ENCODE results near the gene KDSR. TPM values are rescaled to one million over a fixed set of nuclear protein-coding genes. Genes with fewer than 3 reads are reported as not detected.

Gene KDSR
- total RNA-seq, 1 experiment from 2014 or later = 29.8 TPM

DNA sequence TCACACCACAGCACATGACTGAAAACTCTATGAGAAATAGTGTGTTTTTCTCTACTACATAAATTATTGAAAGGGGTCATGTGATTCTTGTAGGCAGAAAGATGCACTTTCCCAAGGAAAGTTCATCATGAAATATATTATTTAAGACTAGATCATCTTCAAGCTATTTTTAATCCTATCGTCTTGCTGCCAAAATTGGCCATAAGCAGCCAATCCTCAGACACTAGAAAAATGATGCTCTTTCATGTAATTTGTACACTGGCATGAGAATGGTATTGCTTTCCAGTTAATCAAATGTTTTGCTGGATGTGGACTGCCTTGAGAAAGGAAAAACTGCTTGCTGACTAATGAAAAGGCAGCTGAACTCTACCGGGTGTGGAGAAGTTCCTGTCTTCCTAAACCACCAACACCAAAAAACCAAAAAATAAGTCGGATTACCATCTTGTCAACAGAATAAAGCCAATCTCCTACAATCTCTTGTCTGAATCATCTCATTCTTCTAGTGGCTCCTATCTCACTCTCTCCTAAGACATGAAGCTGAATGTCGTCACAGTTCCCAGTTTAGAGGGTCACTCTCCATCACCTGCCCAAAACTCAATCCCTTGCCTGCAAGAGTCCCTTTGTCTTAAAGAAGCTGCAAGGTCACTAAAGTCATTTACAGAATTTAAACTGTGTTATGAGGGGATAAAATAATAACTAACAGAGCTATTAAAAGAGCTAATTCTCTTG lies 52.8 kb downstream of the KDSR start:
- Histone ChIP-seq H3K27me3 (ENCODE audit: control insufficient read depth, insufficient read depth, low read length) (peaks cover 26% of the 10 kb centered on the region), H3K4me3 (ENCODE audit: low read depth in 2 of 2, low read length in 2 of 2) (no peak overlapping the region), H3K9me3 (ENCODE audit: control insufficient read depth, insufficient read depth, low read depth, low read length) (no peaks in the 10 kb centered on the region), H3K36me3 (ENCODE audit: control insufficient read depth, insufficient read depth, low read length) (peaks cover 2% of the 10 kb centered on the region; the same call in 1 of the 2 replicates), H3K27ac (ENCODE audit: low read length) (no peak overlapping the region), H3K4me1 (ENCODE audit: control insufficient read depth, insufficient read depth, low read length) (no peaks in the 10 kb centered on the region; the same call in 1 of the 2 replicates)
- ATAC-seq (no peak), DNase-seq (ENCODE audit: low read depth, low spot score) (no peak)
- intact Hi-C loops (cut with micrococcal nuclease; ENCODE audit: unreplicated experiment) (no loop called here), in situ Hi-C loops (cut with HindIII; ENCODE audit: low pct_unique_long_range_greater_than_20kb, low sequenced_read_pairs) (no loop called here)
- BruUV-seq (replicated peaks) = no TSS peak
- TF ChIP-seq TCF7L2 (IDR thresholded peaks at IDR 0.05; ENCODE audit: low read depth, low read length) (no peak), POLR2AphosphoS5 (IDR thresholded peaks at IDR 0.05; ENCODE audit: low read depth, low read length) (no peak), SIN3A (IDR thresholded peaks at IDR 0.05; ENCODE audit: borderline replicate concordance, insufficient read depth, low read depth, low read length) (no peak)
- TF ChIP-seq, protein P1, sequence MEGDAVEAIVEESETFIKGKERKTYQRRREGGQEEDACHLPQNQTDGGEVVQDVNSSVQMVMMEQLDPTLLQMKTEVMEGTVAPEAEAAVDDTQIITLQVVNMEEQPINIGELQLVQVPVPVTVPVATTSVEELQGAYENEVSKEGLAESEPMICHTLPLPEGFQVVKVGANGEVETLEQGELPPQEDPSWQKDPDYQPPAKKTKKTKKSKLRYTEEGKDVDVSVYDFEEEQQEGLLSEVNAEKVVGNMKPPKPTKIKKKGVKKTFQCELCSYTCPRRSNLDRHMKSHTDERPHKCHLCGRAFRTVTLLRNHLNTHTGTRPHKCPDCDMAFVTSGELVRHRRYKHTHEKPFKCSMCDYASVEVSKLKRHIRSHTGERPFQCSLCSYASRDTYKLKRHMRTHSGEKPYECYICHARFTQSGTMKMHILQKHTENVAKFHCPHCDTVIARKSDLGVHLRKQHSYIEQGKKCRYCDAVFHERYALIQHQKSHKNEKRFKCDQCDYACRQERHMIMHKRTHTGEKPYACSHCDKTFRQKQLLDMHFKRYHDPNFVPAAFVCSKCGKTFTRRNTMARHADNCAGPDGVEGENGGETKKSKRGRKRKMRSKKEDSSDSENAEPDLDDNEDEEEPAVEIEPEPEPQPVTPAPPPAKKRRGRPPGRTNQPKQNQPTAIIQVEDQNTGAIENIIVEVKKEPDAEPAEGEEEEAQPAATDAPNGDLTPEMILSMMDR (IDR thresholded peaks at IDR 0.05) = no peak
- TF ChIP-seq, protein P2, sequence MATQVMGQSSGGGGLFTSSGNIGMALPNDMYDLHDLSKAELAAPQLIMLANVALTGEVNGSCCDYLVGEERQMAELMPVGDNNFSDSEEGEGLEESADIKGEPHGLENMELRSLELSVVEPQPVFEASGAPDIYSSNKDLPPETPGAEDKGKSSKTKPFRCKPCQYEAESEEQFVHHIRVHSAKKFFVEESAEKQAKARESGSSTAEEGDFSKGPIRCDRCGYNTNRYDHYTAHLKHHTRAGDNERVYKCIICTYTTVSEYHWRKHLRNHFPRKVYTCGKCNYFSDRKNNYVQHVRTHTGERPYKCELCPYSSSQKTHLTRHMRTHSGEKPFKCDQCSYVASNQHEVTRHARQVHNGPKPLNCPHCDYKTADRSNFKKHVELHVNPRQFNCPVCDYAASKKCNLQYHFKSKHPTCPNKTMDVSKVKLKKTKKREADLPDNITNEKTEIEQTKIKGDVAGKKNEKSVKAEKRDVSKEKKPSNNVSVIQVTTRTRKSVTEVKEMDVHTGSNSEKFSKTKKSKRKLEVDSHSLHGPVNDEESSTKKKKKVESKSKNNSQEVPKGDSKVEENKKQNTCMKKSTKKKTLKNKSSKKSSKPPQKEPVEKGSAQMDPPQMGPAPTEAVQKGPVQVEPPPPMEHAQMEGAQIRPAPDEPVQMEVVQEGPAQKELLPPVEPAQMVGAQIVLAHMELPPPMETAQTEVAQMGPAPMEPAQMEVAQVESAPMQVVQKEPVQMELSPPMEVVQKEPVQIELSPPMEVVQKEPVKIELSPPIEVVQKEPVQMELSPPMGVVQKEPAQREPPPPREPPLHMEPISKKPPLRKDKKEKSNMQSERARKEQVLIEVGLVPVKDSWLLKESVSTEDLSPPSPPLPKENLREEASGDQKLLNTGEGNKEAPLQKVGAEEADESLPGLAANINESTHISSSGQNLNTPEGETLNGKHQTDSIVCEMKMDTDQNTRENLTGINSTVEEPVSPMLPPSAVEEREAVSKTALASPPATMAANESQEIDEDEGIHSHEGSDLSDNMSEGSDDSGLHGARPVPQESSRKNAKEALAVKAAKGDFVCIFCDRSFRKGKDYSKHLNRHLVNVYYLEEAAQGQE (IDR thresholded peaks at IDR 0.05; ENCODE audit: insufficient read depth in 1 of 2, low read depth in 2 of 2, low read length in 1 of 2) = no peak
- ChIA-PET CTCF (no interaction called here), POLR2A (interaction anchor here (0.5 kb wide), 1 partner anchor 127 kb away, joined by 6 read pairs; no protein-coding TSS in a partner anchor)

DNA sequence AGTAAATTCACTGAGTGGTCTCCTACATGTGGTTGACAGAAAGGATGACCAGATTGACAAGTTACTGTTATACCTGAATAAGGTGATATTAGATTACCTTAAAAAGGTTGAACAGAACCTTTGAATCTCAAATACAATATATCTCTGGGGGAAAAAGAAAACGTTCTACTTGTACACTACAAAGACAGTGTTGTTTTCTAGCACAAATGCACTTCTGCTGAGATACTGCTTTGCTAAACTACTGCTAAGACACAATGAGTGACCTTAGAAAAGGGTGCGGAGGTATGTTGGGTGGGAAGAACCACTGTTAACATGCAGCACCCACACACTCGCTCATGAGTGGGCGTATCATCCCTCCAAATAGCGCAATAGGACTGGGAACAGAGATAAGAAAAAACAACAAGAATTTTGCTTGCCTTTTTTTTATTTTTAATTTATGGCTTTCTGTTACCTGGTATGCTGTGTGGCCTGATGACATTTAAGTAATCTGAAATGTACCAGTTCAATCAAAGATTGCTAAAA lies 53.5 kb downstream of the KDSR start:
- no peak overlapping the region for H3K4me3 ChIP-seq (ENCODE audit: low read depth in 2 of 2, low read length in 2 of 2)
- intact Hi-C loops (cut with micrococcal nuclease; ENCODE audit: unreplicated experiment) (no loop called here), in situ Hi-C loops (cut with HindIII; ENCODE audit: low pct_unique_long_range_greater_than_20kb, low sequenced_read_pairs) (no loop called here)
- CTCF ChIA-PET = no interaction called here
- BruUV-seq (replicated peaks) = no TSS peak
- H3K4me1 ChIP-seq (ENCODE audit: control insufficient read depth, insufficient read depth, low read length) = no peaks in the 10 kb centered on the region
- TF ChIP-seq, protein P2 (IDR thresholded peaks at IDR 0.05; ENCODE audit: insufficient read depth in 1 of 2, low read depth in 2 of 2, low read length in 1 of 2) = no peak
- no peak for TF ChIP-seq SIN3A (IDR thresholded peaks at IDR 0.05; ENCODE audit: borderline replicate concordance, insufficient read depth, low read depth, low read length)
- TF ChIP-seq POLR2AphosphoS5 (IDR thresholded peaks at IDR 0.05; ENCODE audit: low read depth, low read length) = no peak
- no peak for TF ChIP-seq TCF7L2 (IDR thresholded peaks at IDR 0.05; ENCODE audit: low read depth, low read length)
- TF ChIP-seq, protein P1 (IDR thresholded peaks at IDR 0.05) = no peak
- H3K27me3 ChIP-seq (ENCODE audit: control insufficient read depth, insufficient read depth, low read length) = peaks cover 18% of the 10 kb centered on the region
- no peak overlapping the region for H3K27ac ChIP-seq (ENCODE audit: low read length)
- H3K36me3 ChIP-seq (ENCODE audit: control insufficient read depth, insufficient read depth, low read length) = no peaks in the 10 kb centered on the region
- no peak for ATAC-seq
- no peak for DNase-seq (ENCODE audit: low read depth, low spot score)
- no peaks in the 10 kb centered on the region for H3K9me3 ChIP-seq (ENCODE audit: control insufficient read depth, insufficient read depth, low read depth, low read length)
- POLR2A ChIA-PET = no interaction called here
